ENCODE measurements around the gene CREB3L1. TPM values are rescaled to one million over a fixed set of nuclear protein-coding genes. Genes with fewer than 3 reads are reported as not detected.
A peak's percentile ranks its signal among the peaks of the same experiment; 100 is the strongest.

Gene CREB3L1
- total and polyA plus RNA-seq, 2 of the 13 experiments (the other 11 are each of a cell fraction or from before 2014, with no cell fraction given), result not detected

DNA sequence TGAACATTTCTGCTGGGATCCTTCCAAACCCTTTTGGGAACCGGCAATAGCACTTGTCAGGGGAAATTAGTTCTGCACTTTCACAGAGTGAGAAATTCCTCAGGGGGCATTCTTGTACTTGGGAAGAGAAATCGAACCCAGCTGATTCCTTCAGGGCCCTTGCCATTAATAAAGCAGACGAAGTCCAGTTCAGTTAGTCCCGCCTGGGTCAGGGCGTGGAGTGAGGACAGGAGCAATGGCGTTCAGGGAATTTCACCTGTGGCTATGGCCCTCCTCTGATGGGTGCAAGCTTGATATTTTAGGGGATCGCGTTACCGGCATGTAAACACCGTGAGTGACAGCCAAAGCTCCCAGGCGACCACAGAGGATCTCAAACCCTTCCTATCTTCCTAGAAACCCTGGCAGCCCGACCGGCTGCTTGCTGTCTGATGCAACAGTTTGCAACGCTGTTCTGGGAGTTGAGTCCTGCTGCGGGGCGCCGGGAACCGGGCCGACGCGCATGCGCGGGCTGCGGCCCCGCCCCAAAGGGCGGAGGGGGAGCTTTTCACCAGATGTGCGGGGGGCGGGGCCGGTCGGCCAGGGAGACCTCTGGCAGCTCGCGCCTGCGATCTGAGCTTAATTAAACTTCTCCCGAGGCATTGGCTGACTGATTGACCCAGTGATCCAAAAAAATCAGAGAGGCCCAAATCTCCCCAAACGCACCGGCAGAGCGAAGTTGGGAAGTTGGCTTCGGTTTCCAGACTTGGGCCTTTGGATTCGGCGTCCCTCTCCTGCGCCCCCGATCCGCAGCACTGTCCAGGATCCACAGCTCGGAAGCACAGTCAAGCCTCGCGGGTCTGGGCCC is 34.3 kb upstream of the CREB3L1 start (continued):
- TF ChIP-seq ZNF101 (CRISPR knock-in tag; IDR thresholded peaks at IDR 0.05; ENCODE audit: borderline replicate concordance, low read depth) (peak; percentile 96; the same call in 1 of the 2 replicates), MXD4 (CRISPR knock-in tag; IDR thresholded peaks at IDR 0.05) (peak; percentile 26; the same call in 1 of the 2 replicates), EED (CRISPR knock-in tag; IDR thresholded peaks at IDR 0.05) (no peak), KDM2A (CRISPR knock-in tag; IDR thresholded peaks at IDR 0.05; ENCODE audit: borderline replicate concordance, low read depth) (peak; percentile 60), ZNF382 (CRISPR knock-in tag; IDR thresholded peaks at IDR 0.05; ENCODE audit: borderline replicate concordance) (no peak), ETV5 (CRISPR knock-in tag; IDR thresholded peaks at IDR 0.05; ENCODE audit: borderline replicate concordance) (no peak), U2AF1 (optimal IDR thresholded peaks at IDR 0.05; ENCODE audit: low read depth, low read length) (no peak), MED13 (CRISPR knock-in tag; IDR thresholded peaks at IDR 0.05) (no peak), HIVEP1 (CRISPR knock-in tag; IDR thresholded peaks at IDR 0.05) (peak; percentile 82), KDM3A (CRISPR knock-in tag; IDR thresholded peaks at IDR 0.05; ENCODE audit: low read depth) (0 out of 2 replicates have a peak, but pooled peaks have one; percentile 14)
- TF ChIP-seq, protein P1, sequence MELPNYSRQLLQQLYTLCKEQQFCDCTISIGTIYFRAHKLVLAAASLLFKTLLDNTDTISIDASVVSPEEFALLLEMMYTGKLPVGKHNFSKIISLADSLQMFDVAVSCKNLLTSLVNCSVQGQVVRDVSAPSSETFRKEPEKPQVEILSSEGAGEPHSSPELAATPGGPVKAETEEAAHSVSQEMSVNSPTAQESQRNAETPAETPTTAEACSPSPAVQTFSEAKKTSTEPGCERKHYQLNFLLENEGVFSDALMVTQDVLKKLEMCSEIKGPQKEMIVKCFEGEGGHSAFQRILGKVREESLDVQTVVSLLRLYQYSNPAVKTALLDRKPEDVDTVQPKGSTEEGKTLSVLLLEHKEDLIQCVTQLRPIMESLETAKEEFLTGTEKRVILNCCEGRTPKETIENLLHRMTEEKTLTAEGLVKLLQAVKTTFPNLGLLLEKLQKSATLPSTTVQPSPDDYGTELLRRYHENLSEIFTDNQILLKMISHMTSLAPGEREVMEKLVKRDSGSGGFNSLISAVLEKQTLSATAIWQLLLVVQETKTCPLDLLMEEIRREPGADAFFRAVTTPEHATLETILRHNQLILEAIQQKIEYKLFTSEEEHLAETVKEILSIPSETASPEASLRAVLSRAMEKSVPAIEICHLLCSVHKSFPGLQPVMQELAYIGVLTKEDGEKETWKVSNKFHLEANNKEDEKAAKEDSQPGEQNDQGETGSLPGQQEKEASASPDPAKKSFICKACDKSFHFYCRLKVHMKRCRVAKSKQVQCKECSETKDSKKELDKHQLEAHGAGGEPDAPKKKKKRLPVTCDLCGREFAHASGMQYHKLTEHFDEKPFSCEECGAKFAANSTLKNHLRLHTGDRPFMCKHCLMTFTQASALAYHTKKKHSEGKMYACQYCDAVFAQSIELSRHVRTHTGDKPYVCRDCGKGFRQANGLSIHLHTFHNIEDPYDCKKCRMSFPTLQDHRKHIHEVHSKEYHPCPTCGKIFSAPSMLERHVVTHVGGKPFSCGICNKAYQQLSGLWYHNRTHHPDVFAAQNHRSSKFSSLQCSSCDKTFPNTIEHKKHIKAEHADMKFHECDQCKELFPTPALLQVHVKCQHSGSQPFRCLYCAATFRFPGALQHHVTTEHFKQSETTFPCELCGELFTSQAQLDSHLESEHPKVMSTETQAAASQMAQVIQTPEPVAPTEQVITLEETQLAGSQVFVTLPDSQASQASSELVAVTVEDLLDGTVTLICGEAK (IDR thresholded peaks at IDR 0.05), result no peak
- TF ChIP-seq, protein P1 (CRISPR knock-in tag; IDR thresholded peaks at IDR 0.05), result no peak
- TF ChIP-seq, protein P2, sequence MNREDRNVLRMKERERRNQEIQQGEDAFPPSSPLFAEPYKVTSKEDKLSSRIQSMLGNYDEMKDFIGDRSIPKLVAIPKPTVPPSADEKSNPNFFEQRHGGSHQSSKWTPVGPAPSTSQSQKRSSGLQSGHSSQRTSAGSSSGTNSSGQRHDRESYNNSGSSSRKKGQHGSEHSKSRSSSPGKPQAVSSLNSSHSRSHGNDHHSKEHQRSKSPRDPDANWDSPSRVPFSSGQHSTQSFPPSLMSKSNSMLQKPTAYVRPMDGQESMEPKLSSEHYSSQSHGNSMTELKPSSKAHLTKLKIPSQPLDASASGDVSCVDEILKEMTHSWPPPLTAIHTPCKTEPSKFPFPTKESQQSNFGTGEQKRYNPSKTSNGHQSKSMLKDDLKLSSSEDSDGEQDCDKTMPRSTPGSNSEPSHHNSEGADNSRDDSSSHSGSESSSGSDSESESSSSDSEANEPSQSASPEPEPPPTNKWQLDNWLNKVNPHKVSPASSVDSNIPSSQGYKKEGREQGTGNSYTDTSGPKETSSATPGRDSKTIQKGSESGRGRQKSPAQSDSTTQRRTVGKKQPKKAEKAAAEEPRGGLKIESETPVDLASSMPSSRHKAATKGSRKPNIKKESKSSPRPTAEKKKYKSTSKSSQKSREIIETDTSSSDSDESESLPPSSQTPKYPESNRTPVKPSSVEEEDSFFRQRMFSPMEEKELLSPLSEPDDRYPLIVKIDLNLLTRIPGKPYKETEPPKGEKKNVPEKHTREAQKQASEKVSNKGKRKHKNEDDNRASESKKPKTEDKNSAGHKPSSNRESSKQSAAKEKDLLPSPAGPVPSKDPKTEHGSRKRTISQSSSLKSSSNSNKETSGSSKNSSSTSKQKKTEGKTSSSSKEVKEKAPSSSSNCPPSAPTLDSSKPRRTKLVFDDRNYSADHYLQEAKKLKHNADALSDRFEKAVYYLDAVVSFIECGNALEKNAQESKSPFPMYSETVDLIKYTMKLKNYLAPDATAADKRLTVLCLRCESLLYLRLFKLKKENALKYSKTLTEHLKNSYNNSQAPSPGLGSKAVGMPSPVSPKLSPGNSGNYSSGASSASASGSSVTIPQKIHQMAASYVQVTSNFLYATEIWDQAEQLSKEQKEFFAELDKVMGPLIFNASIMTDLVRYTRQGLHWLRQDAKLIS (CRISPR knock-in tag; IDR thresholded peaks at IDR 0.05), result no peak
- TF ChIP-seq, protein P3, sequence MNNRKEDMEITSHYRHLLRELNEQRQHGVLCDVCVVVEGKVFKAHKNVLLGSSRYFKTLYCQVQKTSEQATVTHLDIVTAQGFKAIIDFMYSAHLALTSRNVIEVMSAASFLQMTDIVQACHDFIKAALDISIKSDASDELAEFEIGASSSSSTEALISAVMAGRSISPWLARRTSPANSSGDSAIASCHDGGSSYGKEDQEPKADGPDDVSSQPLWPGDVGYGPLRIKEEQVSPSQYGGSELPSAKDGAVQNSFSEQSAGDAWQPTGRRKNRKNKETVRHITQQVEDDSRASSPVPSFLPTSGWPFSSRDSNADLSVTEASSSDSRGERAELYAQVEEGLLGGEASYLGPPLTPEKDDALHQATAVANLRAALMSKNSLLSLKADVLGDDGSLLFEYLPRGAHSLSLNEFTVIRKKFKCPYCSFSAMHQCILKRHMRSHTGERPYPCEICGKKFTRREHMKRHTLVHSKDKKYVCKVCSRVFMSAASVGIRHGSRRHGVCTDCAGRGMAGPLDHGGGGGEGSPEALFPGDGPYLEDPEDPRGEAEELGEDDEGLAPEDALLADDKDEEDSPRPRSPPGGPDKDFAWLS (CRISPR knock-in tag; IDR thresholded peaks at IDR 0.05; ENCODE audit: borderline replicate concordance), result no peak
